Panc1 (cell line): Measurements from ENCODE around the gene SETD2. TPM values are rescaled to one million over a fixed set of nuclear protein-coding genes. Genes with fewer than 3 reads are reported as not detected.
"Not testable (repeated sequence)": the region's sequence is repeated elsewhere in the genome, so short reads cannot be mapped to it uniquely, and the experiment has no call there.

Experiments
- ATAC-seq: fragments of 200-7000 bp; cut with Tn5 transposase; 2 replicates; pipeline ENCODE4 v1.9.1; 2020; ENCODE audit warnings: mild to moderate bottlenecking, moderate library complexity
- BruUV-seq: library from RNA; stranded (reverse); fragments of 400-500 nt; replicated peaks from 2 replicates; lab custom pipeline; 2021; lab: Mats Ljungman, UMichigan
- CTCF ChIA-PET: fragments of 300-600 bp; sonication (Branson Sonifier 250); formaldehyde crosslinking; loops from one replicate; lab custom pipeline; 2022; ENCODE audit warnings: antibody characterized with exemption; lab: Charles Lee
- POLR2A ChIA-PET: fragments of 300-600 bp; sonication (Branson Sonifier 250); formaldehyde crosslinking; loops from one replicate; lab custom pipeline; 2022; ENCODE audit warnings: antibody characterized with exemption; lab: Charles Lee
- DNase-seq: peaks from one replicate; pipeline ENCODE4 v3.0.0-alpha.2; 2010; ENCODE audit warnings: low read depth, low spot score
- H3K27ac ChIP-seq: 2 replicates; pipeline ENCODE4 v1.5.1; 2011; ENCODE audit warnings: mild to moderate bottlenecking, low read length, inconsistent platforms
- H3K27me3 ChIP-seq: fragments of 200-500 bp; sonication (Bioruptor generic); 2 replicates; pipeline ENCODE4 v1.6.0; 2014; ENCODE audit warnings: low read length, inconsistent platforms; ENCODE audit not compliant: control insufficient read depth, insufficient read depth
- H3K36me3 ChIP-seq: fragments of 200-500 bp; sonication (Bioruptor generic); 2 replicates; pipeline ENCODE4 v1.5.1; 2014; ENCODE audit warnings: inconsistent platforms, mild to moderate bottlenecking, low read length, moderate library complexity; ENCODE audit not compliant: control insufficient read depth, insufficient read depth
- H3K4me1 ChIP-seq: 2 replicates; pipeline ENCODE4 v1.5.1; 2011; ENCODE audit warnings: inconsistent platforms, mild to moderate bottlenecking, low read length, moderate library complexity; ENCODE audit not compliant: control insufficient read depth, insufficient read depth
- H3K4me3 ChIP-seq, 2 experiments: 2 replicates each; pipeline ENCODE4 v1.5.1; 2011 to 2012; ENCODE audit warnings: low read depth in 2 of 2, low read length in 2 of 2, mild to moderate bottlenecking in 2 of 2, inconsistent platforms in 1 of 2, moderate library complexity in 1 of 2
- H3K9me3 ChIP-seq: fragments of 200-500 bp; sonication (Bioruptor generic); 2 replicates; pipeline ENCODE4 v1.5.1; 2014; ENCODE audit warnings: low read depth, mild to moderate bottlenecking, inconsistent platforms, low read length, moderate library complexity; ENCODE audit not compliant: control insufficient read depth, insufficient read depth
- CTCF ChIP-seq: fragments of 450-650 bp; IDR thresholded peaks from 2 replicates; pipeline ENCODE4 v1.5.1; 2017; ENCODE audit warnings: mild to moderate bottlenecking
- POLR2AphosphoS5 ChIP-seq: IDR thresholded peaks from 2 replicates; pipeline ENCODE4 v1.6.1; 2012; ENCODE audit warnings: mild to moderate bottlenecking, low read depth, low read length, moderate library complexity
- SIN3A ChIP-seq: IDR thresholded peaks from 2 replicates; pipeline ENCODE4 v1.6.1; 2012; ENCODE audit warnings: low read depth, mild to moderate bottlenecking, low read length, moderate library complexity, borderline replicate concordance; ENCODE audit not compliant: insufficient read depth
- TCF7L2 ChIP-seq: IDR thresholded peaks from 2 replicates; pipeline ENCODE4 v1.6.1; 2011; ENCODE audit warnings: mild to moderate bottlenecking, low read depth, low read length, inconsistent platforms
- in situ Hi-C: cut with HindIII; loops from 2 replicates; pipeline ENCODE4 v1.10.0; 2016; ENCODE audit warnings: low sequenced_read_pairs, low pct_unique_long_range_greater_than_20kb
- intact Hi-C: fragments of 100-400 bp; cut with micrococcal nuclease; formaldehyde crosslinking; loops from one replicate; pipeline ENCODE4 v1.10.0; 2022; ENCODE audit not compliant: unreplicated experiment
- total RNA-seq: library from RNA; stranded (reverse); gene quantifications from one replicate; pipeline ENCODE4 v1.2.1, GENCODE V29; 2021; ENCODE audit not compliant: unreplicated experiment
- TF ChIP-seq, protein P1 (sequence below), 2 experiments: IDR thresholded peaks; 2 replicates each; pipeline ENCODE4 v1.6.1; 2011 to 2012; ENCODE audit warnings: low read depth in 2 of 2, control low read depth in 1 of 2, low read length in 1 of 2, mild to moderate bottlenecking in 1 of 2, moderate library complexity in 1 of 2; ENCODE audit not compliant: insufficient read depth in 1 of 2

SETD2 gene
- total RNA-seq, 1 experiment from 2014 or later = 32.6 TPM

- in situ Hi-C loops, POLR2A ChIA-PET, H3K36me3 ChIP-seq, ATAC-seq, intact Hi-C loops, H3K4me3 ChIP-seq, H3K4me1 ChIP-seq, H3K9me3 ChIP-seq, CTCF ChIA-PET, H3K27ac ChIP-seq, BruUV-seq, DNase-seq, H3K27me3 ChIP-seq: not testable (repeated sequence)
Measured at GRCh38 chr3:47140553-47140952, 23.4 kb downstream of the SETD2 start.

GRCh38 chr3:47134311-47134710 lies 29.6 kb downstream of the SETD2 start:
- H3K36me3 ChIP-seq = no peaks in the 10 kb centered on the region
- H3K4me1 ChIP-seq = no peaks in the 10 kb centered on the region
- ChIA-PET POLR2A (interaction anchor here (0.7 kb wide), 1 partner anchor 1582 kb away, joined by 6 read pairs; no protein-coding TSS in a partner anchor), CTCF (no interaction called here)
- ATAC-seq = no peak
- intact Hi-C loops = no loop called here
- H3K27ac ChIP-seq = no peak overlapping the region
- no peak for DNase-seq
- no peaks in the 10 kb centered on the region for H3K27me3 ChIP-seq
- no peaks in the 10 kb centered on the region for H3K9me3 ChIP-seq
- no TSS peak for BruUV-seq
- in situ Hi-C loops = no loop called here
- TF ChIP-seq POLR2AphosphoS5 = no peak
- no peak for TF ChIP-seq SIN3A
- TF ChIP-seq, protein P1, sequence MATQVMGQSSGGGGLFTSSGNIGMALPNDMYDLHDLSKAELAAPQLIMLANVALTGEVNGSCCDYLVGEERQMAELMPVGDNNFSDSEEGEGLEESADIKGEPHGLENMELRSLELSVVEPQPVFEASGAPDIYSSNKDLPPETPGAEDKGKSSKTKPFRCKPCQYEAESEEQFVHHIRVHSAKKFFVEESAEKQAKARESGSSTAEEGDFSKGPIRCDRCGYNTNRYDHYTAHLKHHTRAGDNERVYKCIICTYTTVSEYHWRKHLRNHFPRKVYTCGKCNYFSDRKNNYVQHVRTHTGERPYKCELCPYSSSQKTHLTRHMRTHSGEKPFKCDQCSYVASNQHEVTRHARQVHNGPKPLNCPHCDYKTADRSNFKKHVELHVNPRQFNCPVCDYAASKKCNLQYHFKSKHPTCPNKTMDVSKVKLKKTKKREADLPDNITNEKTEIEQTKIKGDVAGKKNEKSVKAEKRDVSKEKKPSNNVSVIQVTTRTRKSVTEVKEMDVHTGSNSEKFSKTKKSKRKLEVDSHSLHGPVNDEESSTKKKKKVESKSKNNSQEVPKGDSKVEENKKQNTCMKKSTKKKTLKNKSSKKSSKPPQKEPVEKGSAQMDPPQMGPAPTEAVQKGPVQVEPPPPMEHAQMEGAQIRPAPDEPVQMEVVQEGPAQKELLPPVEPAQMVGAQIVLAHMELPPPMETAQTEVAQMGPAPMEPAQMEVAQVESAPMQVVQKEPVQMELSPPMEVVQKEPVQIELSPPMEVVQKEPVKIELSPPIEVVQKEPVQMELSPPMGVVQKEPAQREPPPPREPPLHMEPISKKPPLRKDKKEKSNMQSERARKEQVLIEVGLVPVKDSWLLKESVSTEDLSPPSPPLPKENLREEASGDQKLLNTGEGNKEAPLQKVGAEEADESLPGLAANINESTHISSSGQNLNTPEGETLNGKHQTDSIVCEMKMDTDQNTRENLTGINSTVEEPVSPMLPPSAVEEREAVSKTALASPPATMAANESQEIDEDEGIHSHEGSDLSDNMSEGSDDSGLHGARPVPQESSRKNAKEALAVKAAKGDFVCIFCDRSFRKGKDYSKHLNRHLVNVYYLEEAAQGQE (IDR thresholded peaks at IDR 0.05; ENCODE audit: insufficient read depth in 1 of 2, low read depth in 2 of 2, low read length in 1 of 2) = no peak
- no peak for TF ChIP-seq TCF7L2
- TF ChIP-seq CTCF = no peak
- H3K4me3 ChIP-seq = no peak overlapping the region

DNA sequence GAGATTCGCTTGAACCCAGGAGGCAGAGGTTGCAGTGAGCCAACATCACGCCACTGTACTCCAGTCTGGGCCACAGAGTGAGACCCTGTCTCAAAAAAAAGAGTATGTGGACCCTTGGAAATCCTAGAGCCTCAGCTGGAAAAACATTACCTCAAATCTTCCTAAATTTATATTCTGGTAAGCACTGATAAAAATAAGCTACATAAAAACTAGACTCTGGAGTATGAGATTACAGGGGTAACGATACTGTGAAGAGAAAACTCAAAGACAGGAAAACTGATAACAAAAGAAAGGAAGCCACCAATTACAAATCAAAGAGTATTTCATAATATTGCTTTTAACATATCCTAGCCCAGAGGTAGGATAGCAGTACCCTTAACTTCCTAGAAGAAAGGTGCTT lies 30.3 kb downstream of the SETD2 start:
- ChIA-PET POLR2A (no interaction called here), CTCF (no interaction called here)
- TF ChIP-seq CTCF = no peak
- TF ChIP-seq, protein P1 (IDR thresholded peaks at IDR 0.05; ENCODE audit: insufficient read depth in 1 of 2, low read depth in 2 of 2, low read length in 1 of 2) = no peak
- TF ChIP-seq TCF7L2 = no peak
- TF ChIP-seq SIN3A = no peak
- TF ChIP-seq POLR2AphosphoS5 = no peak
- no peaks in the 10 kb centered on the region for H3K36me3 ChIP-seq
- DNase-seq (no peak), ATAC-seq (no peak)
- in situ Hi-C loops (no loop called here), intact Hi-C loops (no loop called here)
- H3K4me3 ChIP-seq = no peak overlapping the region
- BruUV-seq = no TSS peak
- H3K9me3 ChIP-seq = no peaks in the 10 kb centered on the region
- no peak overlapping the region for H3K27ac ChIP-seq
- H3K27me3 ChIP-seq = no peaks in the 10 kb centered on the region
- H3K4me1 ChIP-seq = no peaks in the 10 kb centered on the region
